Spleen (tissue), 7 donors: ENCODE measurements around the gene TTC23.

Source experiments
- CTCF ChIP-seq, 11 experiments: fragments of 200-600 bp in 7 of 11; fragments of 450-650 bp in 4 of 11; sonication (generic) in 4 of 11; IDR thresholded peaks in 8 of 11; conservative IDR thresholded peaks in 3 of 11; 1 replicate in 7 of 11; 2 replicates in 4 of 11; pipeline versions ENCODE4 v1.4.0 to v1.8.0; 2016 to 2021; ENCODE audit warnings: antibody characterized with exemption in 11 of 11, inconsistent platforms in 4 of 11, mild to moderate bottlenecking in 1 of 11
- POLR2A ChIP-seq, 3 donors: fragments of 450-650 bp; IDR thresholded peaks; one replicate each; pipeline ENCODE4 v1.5.1; 2017; ENCODE audit warnings: antibody characterized with exemption in 3 of 3, mild to moderate bottlenecking in 1 of 3
- donor health status: DM: no; HTN: no; CAD: no; lungs with moderate emphysema.
- donor health status: DM: no; HTN: no; CAD: no.
- donor health status: DM: no; HTN: no; CAD: no.

- TF ChIP-seq CTCF (IDR thresholded peaks at IDR 0.05 in 8 of 11, conservative IDR thresholded peaks at IDR 0.05 in 3 of 11) (no peak), POLR2A (IDR thresholded peaks at IDR 0.05) (no peak)
Measured at GRCh38 chr15:99121691-99122410, 127.5 kb downstream of the TTC23 start.
